Activated CD4-positive, CD25-positive, alpha-beta regulatory T cell treated with anti-CD3 and anti-CD28 coated beads, Interleukin-2, amount 50 U/mL, for 24 hours (primary cell): Measurements from ENCODE around the gene TENM4.
A peak's percentile ranks its signal among the peaks of the same experiment; 100 is the strongest.

Experiments used
- ATAC-seq, 2 donors: fragments of 150-1000 bp; cut with Tn5 transposase; one replicate each; pipeline ENCODE4 v1.10.0; 2021; ENCODE audit warnings: mild to moderate bottlenecking in 1 of 2, moderate library complexity in 1 of 2

TENM4 gene

GRCh38 chr11:79078456-79078855, 362.4 kb downstream of the TENM4 start:
- ATAC-seq, result no peak

GRCh38 chr11:79077702-79078330, 363.0 kb downstream of the TENM4 start:
- ATAC-seq, result no peak

- no peak for ATAC-seq
Measured at GRCh38 chr11:79076526-79077115, 364.2 kb downstream of the TENM4 start.

GRCh38 chr11:79074547-79074946, 366.3 kb downstream of the TENM4 start:
- no peak for ATAC-seq

- no peak for ATAC-seq
Measured at GRCh38 chr11:79071190-79071589, 369.6 kb downstream of the TENM4 start.

GRCh38 chr11:79070518-79070917, 370.3 kb downstream of the TENM4 start:
- ATAC-seq, result no peak

- ATAC-seq, result no peak
Measured at GRCh38 chr11:79069504-79069903, 371.3 kb downstream of the TENM4 start.

GRCh38 chr11:79068356-79068755, 372.5 kb downstream of the TENM4 start:
- ATAC-seq, result no peak

GRCh38 chr11:79067352-79067679, 373.5 kb downstream of the TENM4 start:
- ATAC-seq, result no peak

- no peak for ATAC-seq
Measured at GRCh38 chr11:79066456-79067351, 374.1 kb downstream of the TENM4 start.

- peak in 1 of 2 donors; percentile 15 for ATAC-seq
Measured at GRCh38 chr11:79062814-79063762, 377.7 kb downstream of the TENM4 start.

GRCh38 chr11:79060081-79060953, 380.5 kb downstream of the TENM4 start:
- ATAC-seq, result no peak

- no peak for ATAC-seq
Measured at GRCh38 chr11:79059141-79059540, 381.7 kb downstream of the TENM4 start.

GRCh38 chr11:79055856-79056631, 384.8 kb downstream of the TENM4 start:
- no peak for ATAC-seq

GRCh38 chr11:79054636-79055035, 386.2 kb downstream of the TENM4 start:
- no peak for ATAC-seq

GRCh38 chr11:79052544-79052943, 388.3 kb downstream of the TENM4 start:
- ATAC-seq, result no peak

- ATAC-seq, result no peak
Measured at GRCh38 chr11:79050786-79051185, 390.0 kb downstream of the TENM4 start.

- no peak for ATAC-seq
Measured at GRCh38 chr11:79049741-79050179, 391.1 kb downstream of the TENM4 start.

- ATAC-seq, result no peak
Measured at GRCh38 chr11:79047980-79048379, 392.9 kb downstream of the TENM4 start.

- ATAC-seq, result no peak
Measured at GRCh38 chr11:79047321-79047720, 393.5 kb downstream of the TENM4 start.

GRCh38 chr11:79046366-79046765, 394.5 kb downstream of the TENM4 start:
- ATAC-seq, result no peak
